Ishikawa (cell line): ENCODE measurements around the gene RASGRP2.

Source experiments
- CEBPB ChIP-seq: IDR thresholded peaks from 2 replicates; pipeline ENCODE4 v1.6.1; 2012
- CREB1 ChIP-seq: IDR thresholded peaks from 2 replicates; pipeline ENCODE4 v1.6.1; 2012; ENCODE audit warnings: low read depth
- EP300 ChIP-seq: IDR thresholded peaks from 2 replicates; pipeline ENCODE4 v1.6.1; 2012; ENCODE audit warnings: borderline replicate concordance
- RAD21 ChIP-seq: IDR thresholded peaks from 2 replicates; pipeline ENCODE4 v1.6.1; 2012; ENCODE audit warnings: low read depth
- TAF1 ChIP-seq: IDR thresholded peaks from 2 replicates; pipeline ENCODE4 v1.6.1; 2012; ENCODE audit warnings: low read depth, mild to moderate bottlenecking
- TCF12 ChIP-seq: IDR thresholded peaks from 2 replicates; pipeline ENCODE4 v1.6.1; 2012; ENCODE audit warnings: low read depth
- USF1 ChIP-seq: IDR thresholded peaks from 2 replicates; pipeline ENCODE4 v1.6.1; 2012
- YY1 ChIP-seq: IDR thresholded peaks from 2 replicates; pipeline ENCODE4 v1.6.1; 2012; ENCODE audit warnings: low read depth
- ZBTB7A ChIP-seq: IDR thresholded peaks from 2 replicates; pipeline ENCODE4 v1.6.1; 2012; ENCODE audit warnings: low read depth
- TF ChIP-seq, protein P1 (sequence below): IDR thresholded peaks from 2 replicates; pipeline ENCODE4 v1.6.1; 2012; ENCODE audit warnings: low read depth, mild to moderate bottlenecking
- TF ChIP-seq, protein P2 (sequence below): IDR thresholded peaks from 2 replicates; pipeline ENCODE4 v1.6.1; 2012

- TF ChIP-seq EP300, result no peak
- TF ChIP-seq, protein P1, sequence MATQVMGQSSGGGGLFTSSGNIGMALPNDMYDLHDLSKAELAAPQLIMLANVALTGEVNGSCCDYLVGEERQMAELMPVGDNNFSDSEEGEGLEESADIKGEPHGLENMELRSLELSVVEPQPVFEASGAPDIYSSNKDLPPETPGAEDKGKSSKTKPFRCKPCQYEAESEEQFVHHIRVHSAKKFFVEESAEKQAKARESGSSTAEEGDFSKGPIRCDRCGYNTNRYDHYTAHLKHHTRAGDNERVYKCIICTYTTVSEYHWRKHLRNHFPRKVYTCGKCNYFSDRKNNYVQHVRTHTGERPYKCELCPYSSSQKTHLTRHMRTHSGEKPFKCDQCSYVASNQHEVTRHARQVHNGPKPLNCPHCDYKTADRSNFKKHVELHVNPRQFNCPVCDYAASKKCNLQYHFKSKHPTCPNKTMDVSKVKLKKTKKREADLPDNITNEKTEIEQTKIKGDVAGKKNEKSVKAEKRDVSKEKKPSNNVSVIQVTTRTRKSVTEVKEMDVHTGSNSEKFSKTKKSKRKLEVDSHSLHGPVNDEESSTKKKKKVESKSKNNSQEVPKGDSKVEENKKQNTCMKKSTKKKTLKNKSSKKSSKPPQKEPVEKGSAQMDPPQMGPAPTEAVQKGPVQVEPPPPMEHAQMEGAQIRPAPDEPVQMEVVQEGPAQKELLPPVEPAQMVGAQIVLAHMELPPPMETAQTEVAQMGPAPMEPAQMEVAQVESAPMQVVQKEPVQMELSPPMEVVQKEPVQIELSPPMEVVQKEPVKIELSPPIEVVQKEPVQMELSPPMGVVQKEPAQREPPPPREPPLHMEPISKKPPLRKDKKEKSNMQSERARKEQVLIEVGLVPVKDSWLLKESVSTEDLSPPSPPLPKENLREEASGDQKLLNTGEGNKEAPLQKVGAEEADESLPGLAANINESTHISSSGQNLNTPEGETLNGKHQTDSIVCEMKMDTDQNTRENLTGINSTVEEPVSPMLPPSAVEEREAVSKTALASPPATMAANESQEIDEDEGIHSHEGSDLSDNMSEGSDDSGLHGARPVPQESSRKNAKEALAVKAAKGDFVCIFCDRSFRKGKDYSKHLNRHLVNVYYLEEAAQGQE, result no peak
- no peak for TF ChIP-seq ZBTB7A
- no peak for TF ChIP-seq CEBPB
- TF ChIP-seq CREB1, result no peak
- TF ChIP-seq TAF1, result no peak
- TF ChIP-seq TCF12, result no peak
- TF ChIP-seq USF1, result no peak
- TF ChIP-seq, protein P2, sequence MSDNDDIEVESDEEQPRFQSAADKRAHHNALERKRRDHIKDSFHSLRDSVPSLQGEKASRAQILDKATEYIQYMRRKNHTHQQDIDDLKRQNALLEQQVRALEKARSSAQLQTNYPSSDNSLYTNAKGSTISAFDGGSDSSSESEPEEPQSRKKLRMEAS, result no peak
- TF ChIP-seq YY1, result no peak
- TF ChIP-seq RAD21, result no peak
Measured at GRCh38 chr11:64747961-64748665, 4.2 kb upstream of the RASGRP2 start.
